ENCODE results near the gene PCDHGA3.
"Not testable (repeated sequence)": the region's sequence is repeated elsewhere in the genome, so short reads cannot be mapped to it uniquely, and the experiment has no call there.

Gene PCDHGA3

GRCh38 chr5:141343242-141343952, at the start of gene PCDHGA3:
Gene PCDHGA3, plus strand, starts transcription at chr5:141343829. Its CDS starts 205 bp downstream, at chr5:141344034.
- no peak for DNase-seq (ENCODE audit: low read depth)

- no peak for DNase-seq (ENCODE audit: low read depth)
Measured at GRCh38 chr5:141298376-141298775, 45.3 kb upstream of the PCDHGA3 start.

GRCh38 chr5:141303756-141304155, 39.9 kb upstream of the PCDHGA3 start, which contains the start of gene SLC25A2:
Gene SLC25A2, minus strand, starts transcription at chr5:141304049. Its CDS starts 184 bp downstream, at chr5:141303865.
- DNase-seq (ENCODE audit: low read depth): no peak

DNA sequence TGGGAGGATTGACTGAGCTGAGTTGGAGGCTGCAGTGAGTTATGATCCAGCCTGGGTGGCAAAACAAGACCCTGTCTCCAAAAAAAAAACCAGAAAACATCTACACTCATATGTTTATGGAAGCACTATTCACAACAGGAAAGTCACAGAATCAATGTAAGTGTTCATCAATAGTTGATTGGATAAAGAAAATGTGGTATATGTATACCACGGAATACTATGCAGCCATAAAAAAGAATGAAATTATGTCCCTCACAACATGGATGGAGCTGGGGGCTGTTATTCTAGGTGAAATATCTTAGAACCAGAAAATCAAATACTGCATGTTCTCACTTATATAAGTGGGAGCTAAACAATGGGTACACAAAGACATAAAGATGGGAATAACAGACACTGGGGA, 37.0 kb upstream of the PCDHGA3 start:
- DNase-seq (ENCODE audit: low read depth): no peak

- no peak for DNase-seq (ENCODE audit: low read depth)
Measured at GRCh38 chr5:141313711-141314110, 29.9 kb upstream of the PCDHGA3 start.

GRCh38 chr5:141316963-141317362, 26.7 kb upstream of the PCDHGA3 start:
- DNase-seq (ENCODE audit: low read depth): not testable (repeated sequence)

- no peak for DNase-seq (ENCODE audit: low read depth)
Measured at GRCh38 chr5:141319202-141319601, 24.4 kb upstream of the PCDHGA3 start.

DNA sequence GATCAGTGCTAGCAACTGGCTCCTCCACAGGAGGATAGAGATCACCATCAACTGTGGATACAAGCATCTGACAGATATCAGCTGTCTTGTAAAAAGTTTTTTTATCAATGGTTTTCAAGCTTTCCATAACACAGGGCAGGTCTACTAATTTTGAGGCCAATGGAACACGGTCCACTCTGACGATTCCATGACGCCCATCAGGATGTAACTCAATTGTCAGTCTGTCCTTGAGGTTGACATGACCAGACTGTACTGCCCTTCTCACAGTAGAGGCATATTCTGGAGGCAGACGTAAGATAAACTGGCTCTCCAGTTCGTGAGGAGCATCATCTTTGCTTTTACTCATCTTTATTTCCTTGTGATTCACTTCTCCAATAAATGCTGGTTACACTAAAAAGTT, 23.9 kb upstream of the PCDHGA3 start:
- no peak for DNase-seq (ENCODE audit: low read depth)

DNA sequence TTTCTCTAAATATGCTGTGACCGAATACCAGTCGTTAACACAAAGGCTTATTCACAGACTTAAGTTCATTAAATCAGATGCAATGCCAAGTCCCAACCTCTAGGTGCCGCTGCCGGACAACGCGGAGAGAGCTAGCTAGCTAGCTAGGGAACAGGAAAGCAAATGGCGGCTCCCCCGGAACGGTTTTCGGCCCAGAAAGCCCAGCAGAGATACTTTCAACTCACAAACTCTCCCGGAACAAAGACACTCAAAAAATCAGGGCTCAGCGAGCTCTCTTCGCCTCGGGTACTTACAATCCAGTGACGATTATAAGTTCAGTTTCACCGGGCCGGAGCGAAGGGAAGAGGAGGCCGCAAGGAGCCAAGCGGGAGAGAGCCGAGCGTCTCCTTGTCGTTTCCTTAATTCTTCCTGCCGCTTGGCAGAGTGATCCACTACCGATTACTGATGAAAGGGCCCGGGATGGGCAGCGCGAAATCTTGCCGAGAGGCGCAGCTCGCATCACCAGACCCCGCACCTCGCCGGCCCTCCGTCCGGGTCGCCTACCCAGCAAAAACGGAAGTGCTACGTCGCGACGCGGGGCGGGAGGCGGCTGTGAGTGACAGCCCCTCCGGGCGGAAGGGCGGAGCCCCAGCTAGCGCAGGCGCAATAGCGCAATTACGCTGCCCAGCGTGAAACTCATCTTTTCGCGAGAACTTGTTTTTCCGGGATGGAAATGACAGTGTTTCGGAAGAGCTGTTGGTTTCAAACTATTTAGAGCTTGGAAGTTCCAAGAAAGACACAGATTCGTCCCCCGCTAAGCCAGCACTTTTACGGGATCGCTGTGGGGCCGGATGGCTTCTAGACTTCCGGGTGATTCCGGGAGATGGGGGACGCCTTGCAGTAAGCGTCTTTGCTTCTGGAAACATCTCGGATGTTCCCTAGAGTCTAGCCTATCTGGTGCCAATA, 23.1 kb upstream of the PCDHGA3 start, which contains the start of gene TAF7:
Gene TAF7 (minus strand): TSS at position 560 of the 945 bp plus-strand sequence. CDS start 740 bp downstream, outside the sequence.
- DNase-seq (ENCODE audit: low read depth): peak; percentile 89

GRCh38 chr5:141322261-141322660, 21.4 kb upstream of the PCDHGA3 start:
- DNase-seq (ENCODE audit: low read depth): no peak

DNA sequence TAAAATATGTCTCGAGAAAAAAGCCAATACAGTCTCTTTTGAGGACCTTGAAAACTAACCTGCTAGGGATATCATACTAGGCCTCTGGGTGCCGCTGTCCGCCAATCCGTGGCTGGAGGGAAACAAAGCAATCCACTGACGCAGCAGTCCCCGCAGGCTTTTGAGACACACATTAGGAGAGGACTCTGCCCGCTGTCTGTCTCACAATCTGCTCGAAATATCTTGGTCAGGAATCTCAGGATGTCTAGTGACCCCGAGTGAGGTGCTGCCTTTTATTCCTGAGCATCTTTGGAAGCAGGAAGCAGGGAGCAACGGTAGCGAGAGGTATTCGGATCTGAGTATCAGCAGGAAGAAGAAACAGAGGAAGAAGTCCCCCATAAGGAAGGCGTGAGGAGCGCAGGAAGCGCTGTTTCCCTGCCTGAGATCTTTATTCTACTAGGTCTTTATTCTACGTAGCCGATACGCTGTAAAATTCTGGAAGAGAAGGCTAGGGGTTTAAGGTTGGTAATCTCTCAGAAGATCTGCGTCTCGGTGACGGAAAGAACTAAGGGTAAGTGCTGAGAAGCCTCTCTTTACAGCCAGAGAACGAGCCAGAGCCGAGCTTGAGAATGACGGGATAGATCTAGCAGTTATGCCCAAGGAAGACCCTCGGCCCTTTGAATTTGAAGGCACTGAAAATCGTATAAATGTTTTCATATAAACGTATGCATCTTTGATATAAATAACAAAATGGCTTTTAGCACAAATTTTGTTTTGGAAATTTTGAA, 17.4 kb upstream of the PCDHGA3 start:
- peak; percentile 55 for DNase-seq (ENCODE audit: low read depth)

GRCh38 chr5:141328231-141328630, 15.4 kb upstream of the PCDHGA3 start:
- no peak for DNase-seq (ENCODE audit: low read depth)

DNA sequence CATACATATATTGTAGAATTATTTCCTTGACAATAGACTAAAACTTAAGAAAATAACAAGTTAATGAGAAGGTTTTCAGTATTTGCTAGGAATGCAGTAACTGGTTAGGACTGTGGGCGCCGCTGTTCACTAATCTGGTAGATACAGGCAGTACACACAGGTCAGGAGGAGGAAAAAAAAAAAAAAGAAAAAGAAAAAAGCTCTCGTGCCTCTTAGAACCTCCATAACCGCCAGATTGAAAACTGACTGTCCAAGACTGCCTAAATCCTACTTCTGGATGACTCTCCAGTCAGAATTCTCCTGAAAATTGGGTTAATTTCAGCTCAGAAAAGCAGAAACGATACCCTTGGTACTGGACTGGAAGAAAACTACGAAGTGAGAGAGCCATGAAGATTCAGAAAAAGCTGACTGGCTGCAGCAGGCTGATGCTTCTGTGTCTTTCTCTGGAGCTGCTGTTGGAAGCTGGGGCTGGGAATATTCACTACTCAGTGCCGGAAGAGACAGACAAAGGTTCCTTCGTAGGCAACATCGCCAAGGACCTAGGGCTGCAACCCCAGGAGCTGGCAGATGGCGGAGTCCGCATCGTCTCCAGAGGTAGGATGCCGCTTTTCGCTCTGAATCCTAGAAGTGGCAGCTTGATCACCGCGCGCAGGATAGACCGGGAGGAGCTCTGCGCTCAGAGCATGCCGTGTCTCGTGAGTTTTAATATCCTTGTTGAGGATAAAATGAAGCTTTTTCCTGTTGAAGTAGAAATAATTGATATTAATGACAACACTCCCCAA, 13.1 kb upstream of the PCDHGA3 start, which contains the start of gene PCDHGA1:
Gene PCDHGA1 (plus strand): TSS at position 216 of the 782 bp plus-strand sequence.
- no peak for DNase-seq (ENCODE audit: low read depth)

DNA sequence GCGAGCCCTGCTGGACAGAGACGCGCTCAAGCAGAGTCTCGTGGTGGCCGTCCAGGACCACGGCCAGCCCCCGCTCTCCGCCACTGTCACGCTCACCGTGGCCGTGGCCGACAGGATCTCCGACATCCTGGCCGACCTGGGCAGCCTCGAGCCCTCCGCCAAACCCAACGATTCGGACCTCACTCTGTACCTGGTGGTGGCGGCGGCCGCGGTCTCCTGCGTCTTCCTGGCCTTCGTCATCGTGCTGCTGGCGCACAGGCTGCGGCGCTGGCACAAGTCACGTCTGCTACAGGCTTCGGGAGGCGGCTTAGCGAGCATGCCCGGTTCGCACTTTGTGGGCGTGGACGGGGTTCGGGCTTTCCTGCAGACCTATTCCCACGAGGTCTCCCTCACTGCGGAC, 11.1 kb upstream of the PCDHGA3 start:
- not testable (repeated sequence) for DNase-seq (ENCODE audit: low read depth)

GRCh38 chr5:141338538-141339306, 4.9 kb upstream of the PCDHGA3 start, which contains the start of gene PCDHGA2:
Gene PCDHGA2, plus strand, starts transcription at chr5:141338760.
- no peak for DNase-seq (ENCODE audit: low read depth)

- not testable (repeated sequence) for DNase-seq (ENCODE audit: low read depth)
Measured at GRCh38 chr5:141340781-141341354, 2.8 kb upstream of the PCDHGA3 start.

GRCh38 chr5:141342773-141343172, 856 bp upstream of the PCDHGA3 start:
- no peak for DNase-seq (ENCODE audit: low read depth)

- DNase-seq (ENCODE audit: low read depth): no peak
Measured at GRCh38 chr5:141343953-141344463, 379 bp downstream of the PCDHGA3 start.

- no peak for DNase-seq (ENCODE audit: low read depth)
Measured at GRCh38 chr5:141345327-141345726, 1.7 kb downstream of the PCDHGA3 start.

GRCh38 chr5:141346017-141346416, 2.4 kb downstream of the PCDHGA3 start:
- not testable (repeated sequence) for DNase-seq (ENCODE audit: low read depth)
